ENCODE measurements around the gene ATP5F1A. TPM values are rescaled to one million over a fixed set of nuclear protein-coding genes. Genes with fewer than 3 reads are reported as not detected.

ATP5F1A gene
- 674 and 750 TPM in 2 replicates for total RNA-seq

DNA sequence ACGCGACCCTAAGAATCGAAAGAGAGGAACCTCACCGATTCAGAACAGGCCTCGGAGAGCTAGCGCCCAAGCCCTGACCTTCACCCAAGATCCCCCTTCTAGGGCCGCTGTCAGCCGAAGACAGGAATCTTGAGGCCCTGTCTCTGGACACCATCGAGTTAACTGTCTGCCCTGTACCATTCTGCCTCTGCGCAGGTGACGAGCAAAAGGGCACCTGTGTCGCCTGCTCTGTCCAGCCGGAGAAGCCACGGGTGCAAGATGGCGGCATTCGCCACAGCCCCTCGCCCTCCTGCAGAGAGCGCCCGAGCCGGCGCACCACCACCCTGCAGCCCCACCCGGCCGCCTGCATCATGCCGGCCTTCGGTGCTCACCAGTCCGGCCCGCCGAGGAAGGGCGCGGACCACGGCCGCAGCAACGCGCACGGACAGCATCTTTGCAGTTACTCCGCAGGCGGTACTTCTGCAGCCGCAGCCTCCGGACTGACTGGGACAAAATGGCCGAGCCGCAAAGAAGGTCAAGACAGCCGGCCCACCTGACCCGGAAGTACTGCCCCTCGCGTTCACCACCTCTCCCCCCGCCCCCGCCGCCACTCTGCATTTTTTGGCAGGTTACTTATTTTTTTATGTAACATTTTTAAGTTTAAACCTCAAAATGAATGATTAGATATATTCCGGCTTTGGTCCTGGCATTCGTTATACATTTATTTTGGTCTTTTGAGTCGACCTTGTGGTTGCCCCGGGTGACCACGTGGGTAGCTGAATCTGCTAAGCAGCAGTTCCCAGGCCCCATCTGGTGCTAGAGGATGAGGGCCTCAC lies at the start of gene ATP5F1A:
Gene ATP5F1A (minus strand): TSS at position 496 of the 815 bp plus-strand sequence. CDS start 65 bp downstream, at position 431.

GRCh38 chr18:46104128-46104911 lies 6.2 kb upstream of the ATP5F1A start, which contains the start of gene HAUS1:
TSS of gene HAUS1 (plus strand) at chr18:46104385. CDS start at chr18:46104412, 27 bp downstream.

GRCh38 chr18:46071653-46072375 lies 26.3 kb downstream of the ATP5F1A start, which contains the start of gene PSTPIP2:
TSS of gene PSTPIP2 (minus strand) at chr18:46072260. CDS start at chr18:46072188, 72 bp downstream.

Other genes starting within 250 kb of the ATP5F1A start
- gene EPG5, start 131.0 kb downstream of the ATP5F1A start, total RNA-seq = 13.3 and 13.6 TPM in 2 replicates
- 8.9 and 14.5 TPM in 2 replicates for gene PSTPIP2, start 26.0 kb downstream of the ATP5F1A start, total RNA-seq
- 27.1 and 37.4 TPM in 2 replicates for gene HAUS1, start 6.1 kb upstream of the ATP5F1A start, total RNA-seq